HG03565 (cell line): ENCODE results near the gene SUN2.

Experiments used
- ATAC-seq: cut with Tn5 transposase; IDR thresholded peaks from one replicate; pipeline ENCODE4 v1.9.1; 2021; ENCODE audit warnings: mild to moderate bottlenecking, moderate library complexity; ENCODE audit not compliant: unreplicated experiment

The SUN2 gene

GRCh38 chr22:38735465-38736256 lies 20.1 kb downstream of the SUN2 start:
- no peak for ATAC-seq

- no peak for ATAC-seq
Measured at GRCh38 chr22:38735126-38735464, 20.7 kb downstream of the SUN2 start.

- no peak for ATAC-seq
Measured at GRCh38 chr22:38734421-38735100, 21.2 kb downstream of the SUN2 start.

- no peak for ATAC-seq
Measured at GRCh38 chr22:38733724-38734381, 21.9 kb downstream of the SUN2 start.

- ATAC-seq, result no peak
Measured at GRCh38 chr22:38733329-38733723, 22.5 kb downstream of the SUN2 start.

GRCh38 chr22:38732251-38732815 lies 23.5 kb downstream of the SUN2 start:
- no peak for ATAC-seq

- ATAC-seq, result no peak
Measured at GRCh38 chr22:38731703-38732161, 24.1 kb downstream of the SUN2 start.

- ATAC-seq, result no peak
Measured at GRCh38 chr22:38730411-38730871, 25.4 kb downstream of the SUN2 start.

- no peak for ATAC-seq
Measured at GRCh38 chr22:38729946-38730345, 25.9 kb downstream of the SUN2 start.

GRCh38 chr22:38728871-38729796 lies 26.7 kb downstream of the SUN2 start:
- ATAC-seq, result no peak

GRCh38 chr22:38727530-38728451 lies 28.0 kb downstream of the SUN2 start:
- no peak for ATAC-seq

- no peak for ATAC-seq
Measured at GRCh38 chr22:38727123-38727522, 28.7 kb downstream of the SUN2 start.

- no peak for ATAC-seq
Measured at GRCh38 chr22:38725900-38726655, 29.7 kb downstream of the SUN2 start.

GRCh38 chr22:38724926-38725571 lies 30.7 kb downstream of the SUN2 start:
- no peak for ATAC-seq

- ATAC-seq, result no peak
Measured at GRCh38 chr22:38724176-38724575, 31.6 kb downstream of the SUN2 start.

- no peak for ATAC-seq
Measured at GRCh38 chr22:38721551-38721950, 34.2 kb downstream of the SUN2 start.

- no peak for ATAC-seq
Measured at GRCh38 chr22:38720350-38720749, 35.4 kb downstream of the SUN2 start.

GRCh38 chr22:38719196-38719595 lies 36.6 kb downstream of the SUN2 start:
- no peak for ATAC-seq
